ENCODE data around the gene DCC. TPM values are rescaled to one million over a fixed set of nuclear protein-coding genes. Genes with fewer than 3 reads are reported as not detected.

DCC gene
- total and polyA plus RNA-seq, 2 experiments from 2014 or later = 0.53 to 0.73 TPM

DNA sequence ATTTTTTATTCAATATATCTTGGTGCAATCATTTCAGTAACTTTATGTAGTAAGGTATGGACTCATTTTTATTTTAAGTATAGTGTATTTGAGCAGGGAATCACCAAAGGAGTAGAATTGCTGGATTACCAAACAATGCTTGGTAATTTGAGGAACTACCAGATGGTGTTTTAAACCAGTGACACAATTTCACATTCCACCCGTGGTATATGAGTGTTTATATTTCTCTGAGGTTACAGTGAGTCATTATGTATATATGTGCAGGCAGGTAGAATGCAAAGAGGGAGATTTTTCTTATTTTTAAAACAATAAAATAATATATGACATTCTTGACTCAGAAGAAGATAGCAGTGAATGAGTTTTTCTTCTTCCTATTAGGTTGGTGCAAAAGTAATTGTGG lies 596.9 kb downstream of the DCC start (continued):
- TF ChIP-seq, protein P1, sequence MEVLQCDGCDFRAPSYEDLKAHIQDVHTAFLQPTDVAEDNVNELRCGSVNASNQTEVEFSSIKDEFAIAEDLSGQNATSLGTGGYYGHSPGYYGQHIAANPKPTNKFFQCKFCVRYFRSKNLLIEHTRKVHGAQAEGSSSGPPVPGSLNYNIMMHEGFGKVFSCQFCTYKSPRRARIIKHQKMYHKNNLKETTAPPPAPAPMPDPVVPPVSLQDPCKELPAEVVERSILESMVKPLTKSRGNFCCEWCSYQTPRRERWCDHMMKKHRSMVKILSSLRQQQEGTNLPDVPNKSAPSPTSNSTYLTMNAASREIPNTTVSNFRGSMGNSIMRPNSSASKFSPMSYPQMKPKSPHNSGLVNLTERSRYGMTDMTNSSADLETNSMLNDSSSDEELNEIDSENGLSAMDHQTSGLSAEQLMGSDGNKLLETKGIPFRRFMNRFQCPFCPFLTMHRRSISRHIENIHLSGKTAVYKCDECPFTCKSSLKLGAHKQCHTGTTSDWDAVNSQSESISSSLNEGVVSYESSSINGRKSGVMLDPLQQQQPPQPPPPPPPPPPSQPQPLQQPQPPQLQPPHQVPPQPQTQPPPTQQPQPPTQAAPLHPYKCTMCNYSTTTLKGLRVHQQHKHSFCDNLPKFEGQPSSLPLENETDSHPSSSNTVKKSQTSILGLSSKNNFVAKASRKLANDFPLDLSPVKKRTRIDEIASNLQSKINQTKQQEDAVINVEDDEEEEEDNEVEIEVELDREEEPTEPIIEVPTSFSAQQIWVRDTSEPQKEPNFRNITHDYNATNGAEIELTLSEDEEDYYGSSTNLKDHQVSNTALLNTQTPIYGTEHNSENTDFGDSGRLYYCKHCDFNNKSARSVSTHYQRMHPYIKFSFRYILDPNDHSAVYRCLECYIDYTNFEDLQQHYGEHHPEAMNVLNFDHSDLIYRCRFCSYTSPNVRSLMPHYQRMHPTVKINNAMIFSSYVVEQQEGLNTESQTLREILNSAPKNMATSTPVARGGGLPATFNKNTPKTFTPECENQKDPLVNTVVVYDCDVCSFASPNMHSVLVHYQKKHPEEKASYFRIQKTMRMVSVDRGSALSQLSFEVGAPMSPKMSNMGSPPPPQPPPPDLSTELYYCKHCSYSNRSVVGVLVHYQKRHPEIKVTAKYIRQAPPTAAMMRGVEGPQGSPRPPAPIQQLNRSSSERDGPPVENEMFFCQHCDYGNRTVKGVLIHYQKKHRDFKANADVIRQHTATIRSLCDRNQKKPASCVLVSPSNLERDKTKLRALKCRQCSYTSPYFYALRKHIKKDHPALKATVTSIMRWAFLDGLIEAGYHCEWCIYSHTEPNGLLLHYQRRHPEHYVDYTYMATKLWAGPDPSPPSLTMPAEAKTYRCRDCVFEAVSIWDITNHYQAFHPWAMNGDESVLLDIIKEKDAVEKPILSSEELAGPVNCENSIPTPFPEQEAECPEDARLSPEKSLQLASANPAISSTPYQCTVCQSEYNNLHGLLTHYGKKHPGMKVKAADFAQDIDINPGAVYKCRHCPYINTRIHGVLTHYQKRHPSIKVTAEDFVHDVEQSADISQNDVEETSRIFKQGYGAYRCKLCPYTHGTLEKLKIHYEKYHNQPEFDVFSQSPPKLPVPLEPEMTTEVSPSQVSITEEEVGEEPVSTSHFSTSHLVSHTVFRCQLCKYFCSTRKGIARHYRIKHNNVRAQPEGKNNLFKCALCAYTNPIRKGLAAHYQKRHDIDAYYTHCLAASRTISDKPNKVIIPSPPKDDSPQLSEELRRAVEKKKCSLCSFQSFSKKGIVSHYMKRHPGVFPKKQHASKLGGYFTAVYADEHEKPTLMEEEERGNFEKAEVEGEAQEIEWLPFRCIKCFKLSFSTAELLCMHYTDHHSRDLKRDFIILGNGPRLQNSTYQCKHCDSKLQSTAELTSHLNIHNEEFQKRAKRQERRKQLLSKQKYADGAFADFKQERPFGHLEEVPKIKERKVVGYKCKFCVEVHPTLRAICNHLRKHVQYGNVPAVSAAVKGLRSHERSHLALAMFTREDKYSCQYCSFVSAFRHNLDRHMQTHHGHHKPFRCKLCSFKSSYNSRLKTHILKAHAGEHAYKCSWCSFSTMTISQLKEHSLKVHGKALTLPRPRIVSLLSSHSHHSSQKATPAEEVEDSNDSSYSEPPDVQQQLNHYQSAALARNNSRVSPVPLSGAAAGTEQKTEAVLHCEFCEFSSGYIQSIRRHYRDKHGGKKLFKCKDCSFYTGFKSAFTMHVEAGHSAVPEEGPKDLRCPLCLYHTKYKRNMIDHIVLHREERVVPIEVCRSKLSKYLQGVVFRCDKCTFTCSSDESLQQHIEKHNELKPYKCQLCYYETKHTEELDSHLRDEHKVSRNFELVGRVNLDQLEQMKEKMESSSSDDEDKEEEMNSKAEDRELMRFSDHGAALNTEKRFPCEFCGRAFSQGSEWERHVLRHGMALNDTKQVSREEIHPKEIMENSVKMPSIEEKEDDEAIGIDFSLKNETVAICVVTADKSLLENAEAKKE (CRISPR knock-in tag; IDR thresholded peaks at IDR 0.05) = no peak
- TF ChIP-seq, protein P2, sequence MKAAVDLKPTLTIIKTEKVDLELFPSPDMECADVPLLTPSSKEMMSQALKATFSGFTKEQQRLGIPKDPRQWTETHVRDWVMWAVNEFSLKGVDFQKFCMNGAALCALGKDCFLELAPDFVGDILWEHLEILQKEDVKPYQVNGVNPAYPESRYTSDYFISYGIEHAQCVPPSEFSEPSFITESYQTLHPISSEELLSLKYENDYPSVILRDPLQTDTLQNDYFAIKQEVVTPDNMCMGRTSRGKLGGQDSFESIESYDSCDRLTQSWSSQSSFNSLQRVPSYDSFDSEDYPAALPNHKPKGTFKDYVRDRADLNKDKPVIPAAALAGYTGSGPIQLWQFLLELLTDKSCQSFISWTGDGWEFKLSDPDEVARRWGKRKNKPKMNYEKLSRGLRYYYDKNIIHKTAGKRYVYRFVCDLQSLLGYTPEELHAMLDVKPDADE (IDR thresholded peaks at IDR 0.05) = no peak

DNA sequence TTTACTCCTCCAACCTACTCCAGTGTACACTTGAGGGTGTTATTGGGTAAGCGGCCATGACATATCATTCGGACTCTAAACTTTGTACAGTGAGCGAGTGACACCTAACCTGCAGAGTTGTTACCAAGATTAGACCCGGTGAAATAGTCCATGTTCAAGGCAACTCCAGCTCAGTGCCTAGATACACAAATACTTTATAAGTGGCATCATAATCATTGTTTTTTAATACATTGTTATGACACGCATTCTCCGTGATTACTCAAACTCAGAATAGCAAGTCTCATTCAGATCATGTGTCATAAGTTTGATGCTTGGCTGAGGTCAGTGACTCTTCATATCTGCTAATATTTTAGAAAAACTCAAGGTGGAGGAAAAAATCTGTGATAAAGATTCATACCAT lies 597.8 kb downstream of the DCC start:
- H3K27ac Mint-ChIP-seq = no peak overlapping the region
- H3K4me1 Mint-ChIP-seq = no peaks in the 10 kb centered on the region
- no peaks in the 10 kb centered on the region for H4K20me1 ChIP-seq (replicated peaks; ENCODE audit: insufficient read depth)
- no peaks in the 10 kb centered on the region for H3K27me3 Mint-ChIP-seq (ENCODE audit: insufficient read depth, low read depth, poor library complexity)
- H2AFZ ChIP-seq = no peak overlapping the region
- no peaks in the 10 kb centered on the region for H3K36me3 ChIP-seq (ENCODE audit: insufficient read depth)
- no peaks in the 10 kb centered on the region for H3K79me2 ChIP-seq (replicated peaks; ENCODE audit: insufficient read depth)
- ATAC-seq = no peak
- no peaks in the 10 kb centered on the region for H3K36me3 Mint-ChIP-seq (ENCODE audit: low read depth)
- no peaks in the 10 kb centered on the region; the same call in 1 of the 2 replicates for H3K4me1 ChIP-seq (ENCODE audit: insufficient read depth)
- H3K9me2 ChIP-seq (ENCODE audit: insufficient read depth) = no peaks in the 10 kb centered on the region
- H3K27me3 ChIP-seq (ENCODE audit: insufficient read depth) = no peaks in the 10 kb centered on the region
- no peak overlapping the region for H3K27ac ChIP-seq (ENCODE audit: low read depth)
- no peaks in the 10 kb centered on the region for H3F3A ChIP-seq (replicated peaks; ENCODE audit: low read depth)
- H3K4me3 Mint-ChIP-seq = no peak overlapping the region
- H3K9me3 Mint-ChIP-seq = no peaks in the 10 kb centered on the region
- H3K4me2 ChIP-seq = no peak overlapping the region
- no peak overlapping the region for H3K4me3 ChIP-seq
- DNase-seq (ENCODE audit: low spot score) = no peak
- TF ChIP-seq, protein P3, sequence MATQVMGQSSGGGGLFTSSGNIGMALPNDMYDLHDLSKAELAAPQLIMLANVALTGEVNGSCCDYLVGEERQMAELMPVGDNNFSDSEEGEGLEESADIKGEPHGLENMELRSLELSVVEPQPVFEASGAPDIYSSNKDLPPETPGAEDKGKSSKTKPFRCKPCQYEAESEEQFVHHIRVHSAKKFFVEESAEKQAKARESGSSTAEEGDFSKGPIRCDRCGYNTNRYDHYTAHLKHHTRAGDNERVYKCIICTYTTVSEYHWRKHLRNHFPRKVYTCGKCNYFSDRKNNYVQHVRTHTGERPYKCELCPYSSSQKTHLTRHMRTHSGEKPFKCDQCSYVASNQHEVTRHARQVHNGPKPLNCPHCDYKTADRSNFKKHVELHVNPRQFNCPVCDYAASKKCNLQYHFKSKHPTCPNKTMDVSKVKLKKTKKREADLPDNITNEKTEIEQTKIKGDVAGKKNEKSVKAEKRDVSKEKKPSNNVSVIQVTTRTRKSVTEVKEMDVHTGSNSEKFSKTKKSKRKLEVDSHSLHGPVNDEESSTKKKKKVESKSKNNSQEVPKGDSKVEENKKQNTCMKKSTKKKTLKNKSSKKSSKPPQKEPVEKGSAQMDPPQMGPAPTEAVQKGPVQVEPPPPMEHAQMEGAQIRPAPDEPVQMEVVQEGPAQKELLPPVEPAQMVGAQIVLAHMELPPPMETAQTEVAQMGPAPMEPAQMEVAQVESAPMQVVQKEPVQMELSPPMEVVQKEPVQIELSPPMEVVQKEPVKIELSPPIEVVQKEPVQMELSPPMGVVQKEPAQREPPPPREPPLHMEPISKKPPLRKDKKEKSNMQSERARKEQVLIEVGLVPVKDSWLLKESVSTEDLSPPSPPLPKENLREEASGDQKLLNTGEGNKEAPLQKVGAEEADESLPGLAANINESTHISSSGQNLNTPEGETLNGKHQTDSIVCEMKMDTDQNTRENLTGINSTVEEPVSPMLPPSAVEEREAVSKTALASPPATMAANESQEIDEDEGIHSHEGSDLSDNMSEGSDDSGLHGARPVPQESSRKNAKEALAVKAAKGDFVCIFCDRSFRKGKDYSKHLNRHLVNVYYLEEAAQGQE (IDR thresholded peaks at IDR 0.05; ENCODE audit: unreplicated experiment) = no peak
- no peak for TF ChIP-seq ZNF114 (CRISPR knock-in tag; IDR thresholded peaks at IDR 0.05)
- no peak for TF ChIP-seq ZNF331 (CRISPR knock-in tag; IDR thresholded peaks at IDR 0.05; ENCODE audit: low read depth)
- no peak for TF ChIP-seq NANOG (IDR thresholded peaks at IDR 0.05; ENCODE audit: borderline replicate concordance)

Data from GM23338 (cell line).